Measurements from ENCODE around the gene CEP83.
A peak's percentile ranks its signal among the peaks of the same experiment; 100 is the strongest.

DNA sequence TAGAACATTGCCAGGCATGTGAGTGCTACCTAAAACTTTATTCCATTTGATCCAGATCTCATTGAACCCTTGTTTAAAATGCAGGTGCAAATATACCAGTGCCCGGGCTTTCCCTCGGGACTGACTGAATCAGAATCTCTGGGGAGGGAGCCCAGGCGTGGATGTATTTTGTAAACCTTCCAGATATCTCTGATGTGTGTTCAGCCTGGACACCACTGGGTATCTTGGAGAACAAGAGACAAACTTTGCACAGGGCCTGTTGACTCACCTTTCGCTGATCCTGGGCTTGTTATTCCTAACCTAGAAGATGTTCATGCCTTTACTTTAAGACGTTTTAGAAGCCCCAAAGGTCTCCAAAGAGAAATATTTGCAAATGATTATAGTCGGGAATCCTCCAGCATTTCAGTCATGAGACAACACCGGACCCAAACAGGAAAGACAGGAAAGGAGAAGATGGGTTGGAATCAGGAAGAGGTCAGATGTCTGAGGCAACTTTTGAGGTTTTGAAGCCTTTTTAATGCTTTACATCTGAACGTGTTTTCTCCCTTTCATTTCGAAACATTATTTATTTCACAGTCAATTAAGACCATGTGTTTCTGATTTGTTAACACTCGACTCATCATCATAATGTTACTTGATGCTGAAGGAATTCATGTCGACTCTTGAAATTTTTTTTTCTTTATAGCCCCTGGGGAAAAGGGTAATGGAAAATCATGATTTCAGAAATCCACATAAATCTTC, 192.7 kb downstream of the CEP83 start:
- TF ChIP-seq POLR2AphosphoS5 (IDR thresholded peaks at IDR 0.05; ENCODE audit: insufficient read depth in 1 of 2, low read depth in 1 of 2) (peak; percentile 37 to 74), POLR2A (IDR thresholded peaks at IDR 0.05) (no peak)
- TF ChIP-seq, protein P1, sequence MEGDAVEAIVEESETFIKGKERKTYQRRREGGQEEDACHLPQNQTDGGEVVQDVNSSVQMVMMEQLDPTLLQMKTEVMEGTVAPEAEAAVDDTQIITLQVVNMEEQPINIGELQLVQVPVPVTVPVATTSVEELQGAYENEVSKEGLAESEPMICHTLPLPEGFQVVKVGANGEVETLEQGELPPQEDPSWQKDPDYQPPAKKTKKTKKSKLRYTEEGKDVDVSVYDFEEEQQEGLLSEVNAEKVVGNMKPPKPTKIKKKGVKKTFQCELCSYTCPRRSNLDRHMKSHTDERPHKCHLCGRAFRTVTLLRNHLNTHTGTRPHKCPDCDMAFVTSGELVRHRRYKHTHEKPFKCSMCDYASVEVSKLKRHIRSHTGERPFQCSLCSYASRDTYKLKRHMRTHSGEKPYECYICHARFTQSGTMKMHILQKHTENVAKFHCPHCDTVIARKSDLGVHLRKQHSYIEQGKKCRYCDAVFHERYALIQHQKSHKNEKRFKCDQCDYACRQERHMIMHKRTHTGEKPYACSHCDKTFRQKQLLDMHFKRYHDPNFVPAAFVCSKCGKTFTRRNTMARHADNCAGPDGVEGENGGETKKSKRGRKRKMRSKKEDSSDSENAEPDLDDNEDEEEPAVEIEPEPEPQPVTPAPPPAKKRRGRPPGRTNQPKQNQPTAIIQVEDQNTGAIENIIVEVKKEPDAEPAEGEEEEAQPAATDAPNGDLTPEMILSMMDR (IDR thresholded peaks at IDR 0.05), result no peak

Data from vagina (tissue), 2 donors.